GM19463 (cell line): ENCODE results near the gene PPP1R16B.

Experiments used
- ATAC-seq: cut with Tn5 transposase; IDR thresholded peaks from one replicate; pipeline ENCODE4 v1.9.1; 2021; ENCODE audit warnings: mild to moderate bottlenecking, moderate library complexity; ENCODE audit not compliant: unreplicated experiment

PPP1R16B gene

DNA sequence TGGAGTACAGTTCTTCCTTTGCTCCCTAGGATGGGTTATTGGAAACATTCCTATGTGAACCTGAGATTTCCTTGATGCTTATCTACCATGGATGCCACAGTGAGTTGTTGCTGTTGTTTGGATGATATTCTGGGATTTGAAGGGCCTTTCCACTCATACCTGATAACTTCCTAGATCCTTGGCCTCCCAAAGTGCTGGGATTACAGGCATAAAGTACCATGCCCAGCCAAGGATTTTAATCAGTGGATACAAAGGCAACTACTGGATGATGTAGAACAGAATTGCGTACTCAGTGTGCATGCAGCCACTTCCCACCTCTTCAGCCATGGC lies 20.0 kb downstream of the PPP1R16B start:
- no peak for ATAC-seq

DNA sequence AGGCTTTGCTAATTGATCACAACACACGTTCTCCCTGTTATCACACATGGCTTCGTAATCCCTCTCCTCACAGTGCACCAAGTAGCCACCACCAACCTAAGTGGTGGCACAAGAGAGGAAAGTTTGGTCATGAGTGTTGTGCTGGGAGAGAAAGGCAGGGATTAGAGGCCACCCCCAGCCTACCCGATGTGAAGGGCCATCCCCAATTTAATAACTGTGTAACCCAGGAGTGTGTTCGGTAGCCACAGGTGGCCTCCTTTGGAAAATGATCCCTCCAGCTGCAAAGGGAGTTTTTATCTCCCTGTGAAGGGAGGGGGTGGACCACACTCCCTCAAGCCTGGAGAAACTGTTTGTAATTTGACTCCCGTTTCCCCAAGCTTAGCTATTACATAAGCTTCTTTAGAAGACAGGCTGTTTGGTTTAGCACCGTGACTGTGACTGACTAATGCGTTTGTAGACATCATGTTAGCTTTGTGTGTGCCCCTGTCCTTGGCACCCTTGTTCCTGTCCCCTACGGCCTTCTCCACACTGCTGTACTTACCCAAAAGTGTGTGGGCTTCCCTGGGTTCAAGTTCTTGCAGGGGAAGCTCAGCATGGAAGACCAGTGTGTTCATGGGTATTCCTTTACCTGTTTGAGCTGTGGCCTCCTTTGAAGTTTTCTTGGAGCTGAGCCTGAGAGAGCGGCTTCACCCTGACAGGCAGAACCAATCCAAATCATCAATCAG lies 20.6 kb downstream of the PPP1R16B start:
- ATAC-seq: no peak

DNA sequence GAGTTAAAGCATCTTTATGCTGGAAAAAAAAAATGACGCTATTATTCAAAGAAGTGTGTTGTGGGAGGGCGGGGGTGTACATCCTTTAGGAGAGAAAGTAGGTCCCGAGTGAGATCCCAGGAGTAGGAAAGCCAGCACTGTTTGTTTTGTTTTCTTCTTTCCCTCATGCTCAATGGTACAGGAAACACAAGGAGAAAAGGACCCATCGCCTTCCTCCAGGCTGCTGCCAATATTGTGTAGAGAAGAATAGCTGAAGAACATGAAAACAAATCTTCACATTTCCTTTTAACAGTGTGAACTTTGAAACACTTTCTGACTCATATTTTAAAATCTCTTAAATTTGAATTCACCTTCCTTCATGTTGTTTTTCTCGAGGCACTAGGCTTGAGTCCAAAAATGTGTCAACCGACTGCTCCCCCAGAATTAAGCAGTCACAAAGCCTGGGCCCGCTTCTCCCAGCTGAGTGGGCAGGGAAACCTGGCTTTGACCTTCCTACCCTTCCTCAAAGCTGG lies 22.3 kb downstream of the PPP1R16B start:
- ATAC-seq: no peak

DNA sequence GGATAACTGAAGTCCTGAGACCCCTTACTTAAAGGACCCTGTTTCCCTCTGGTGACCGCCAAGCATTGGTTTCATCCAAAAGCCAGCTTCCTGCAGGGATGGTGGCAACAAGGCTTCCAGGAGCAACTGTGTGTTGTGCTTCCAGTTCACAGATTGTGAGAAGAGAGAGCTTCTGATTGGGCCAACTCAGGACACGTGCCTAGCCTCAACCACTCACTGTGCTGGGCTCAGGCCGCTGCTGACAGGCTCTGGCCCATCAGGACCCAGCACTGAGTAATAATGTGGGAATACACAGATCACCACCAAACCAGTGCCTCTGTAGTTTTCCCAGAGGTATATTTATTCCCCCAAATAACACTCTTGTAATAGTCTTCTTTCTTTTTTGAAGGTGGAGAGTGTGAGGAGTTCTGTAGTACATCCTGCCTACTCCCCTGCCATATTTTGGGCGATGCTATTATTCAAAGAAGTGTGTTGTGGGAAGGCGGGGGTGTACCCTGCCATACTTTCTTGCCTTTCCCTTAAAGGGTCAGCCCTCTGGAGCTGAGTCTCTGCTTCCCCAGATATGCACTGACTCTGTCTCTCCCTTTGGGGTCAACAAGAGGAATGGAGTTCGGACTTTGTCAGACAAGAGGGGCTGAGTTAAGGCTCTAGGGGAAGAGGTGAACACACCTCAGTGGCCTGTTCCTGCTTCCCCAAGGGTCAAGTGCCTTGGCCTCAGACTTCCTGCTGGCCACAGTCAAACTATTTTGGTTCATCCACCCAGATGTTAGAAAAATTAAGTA lies 23.2 kb downstream of the PPP1R16B start:
- ATAC-seq: no peak

DNA sequence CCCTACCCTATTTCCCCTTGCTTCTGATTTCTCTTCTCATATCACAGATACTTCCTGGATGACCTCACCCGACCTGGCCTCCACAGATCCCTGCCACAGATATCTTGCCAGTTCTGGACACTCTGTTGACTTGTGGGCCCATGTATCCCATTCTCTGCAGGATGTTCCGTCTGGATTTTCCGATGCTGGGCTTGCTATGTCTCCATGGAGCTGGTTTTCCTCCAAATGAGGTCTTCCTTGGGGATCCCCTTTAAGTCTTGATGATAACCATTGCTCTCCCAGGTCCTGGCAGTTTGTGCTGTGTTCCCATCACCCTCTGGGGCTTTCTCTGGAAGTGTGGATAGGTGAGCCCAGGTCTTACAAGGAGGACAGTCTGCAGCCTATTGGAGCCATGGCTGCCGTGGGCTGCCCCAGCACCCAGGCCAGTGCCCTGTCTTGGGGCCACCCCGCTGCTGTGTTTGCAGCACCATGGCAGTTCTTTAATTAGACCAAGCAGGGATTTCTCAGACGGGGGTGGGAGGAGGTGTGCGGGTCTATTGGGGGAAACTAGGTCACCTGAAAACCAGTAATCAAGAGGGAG lies 23.9 kb downstream of the PPP1R16B start:
- no peak for ATAC-seq

DNA sequence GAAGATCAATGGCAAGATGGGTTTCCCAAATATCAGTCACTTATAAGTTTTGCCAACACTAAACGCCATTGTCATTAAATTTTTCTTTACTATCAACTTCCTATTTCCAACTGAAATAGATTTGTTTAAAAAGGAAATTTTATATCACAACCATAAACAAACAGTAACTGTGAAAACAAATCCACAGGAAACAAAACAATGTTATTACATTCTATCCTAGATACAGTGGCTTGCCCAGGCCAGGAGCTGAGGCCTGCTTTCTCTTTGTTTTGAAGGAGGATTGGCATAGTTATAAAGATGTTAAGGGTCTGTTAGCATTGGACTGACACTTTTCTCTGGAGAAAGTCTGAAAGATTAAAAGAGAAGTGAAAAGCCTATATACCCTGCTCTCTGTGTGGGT lies 24.9 kb downstream of the PPP1R16B start:
- no peak for ATAC-seq

DNA sequence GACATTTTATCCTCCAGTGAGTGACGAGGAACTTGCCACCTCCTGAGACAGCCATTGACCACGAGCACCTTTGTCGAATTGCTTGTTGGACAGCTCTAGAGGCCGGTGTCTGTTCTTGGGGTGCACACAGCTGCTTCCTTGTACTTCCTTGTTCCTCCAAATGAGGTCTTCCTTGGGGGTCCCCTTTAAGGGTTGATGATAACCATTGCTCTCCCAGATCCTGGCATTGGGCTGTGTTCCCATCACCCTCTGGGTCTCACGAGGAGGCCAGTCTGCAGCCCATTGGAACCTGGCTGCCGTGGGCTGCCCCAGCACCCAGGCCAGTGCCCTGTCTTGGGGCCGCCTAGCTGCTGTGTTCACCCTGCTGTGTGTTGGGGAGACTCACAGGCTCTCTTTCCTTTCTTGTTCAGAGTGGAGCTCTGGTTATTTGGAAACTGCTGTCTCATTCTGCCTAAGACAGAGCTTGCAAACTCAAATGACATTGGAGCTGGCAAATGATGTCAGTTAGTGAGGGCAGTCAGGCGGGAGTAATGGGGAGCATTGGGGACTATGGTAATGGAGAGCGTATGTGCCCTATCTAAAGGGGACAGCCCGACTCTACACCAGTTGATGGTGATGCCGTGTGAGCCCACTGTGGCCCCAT lies 25.7 kb downstream of the PPP1R16B start:
- ATAC-seq: no peak

DNA sequence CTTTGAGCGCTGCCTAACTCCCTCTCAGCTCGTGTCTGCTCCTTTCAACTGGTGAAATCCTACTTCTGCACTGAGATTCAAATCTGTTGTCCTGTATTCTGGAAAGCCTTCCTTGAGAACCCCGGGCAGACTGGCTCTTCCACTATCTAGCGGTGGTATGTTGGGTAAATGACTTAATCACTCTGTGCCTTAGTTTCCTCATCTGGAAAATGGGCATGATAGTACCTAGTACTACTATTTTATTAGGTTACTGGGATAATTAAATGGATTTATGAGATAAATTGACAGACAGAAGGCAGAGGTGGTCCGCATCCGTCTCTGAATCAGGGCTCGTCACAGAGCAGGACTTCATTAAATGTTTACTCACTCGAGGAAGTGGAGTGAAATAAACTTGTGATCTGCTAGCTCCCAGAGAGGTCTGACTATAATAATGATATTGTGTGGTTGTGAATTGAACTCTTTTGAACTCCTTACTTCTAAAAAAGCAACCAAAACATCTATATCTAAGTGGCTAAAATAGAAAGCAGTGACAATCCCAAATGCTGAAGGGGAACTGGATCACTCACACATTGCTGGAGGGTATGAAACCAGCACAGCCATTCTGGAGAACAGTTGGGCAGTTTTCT lies 26.6 kb downstream of the PPP1R16B start:
- ATAC-seq: no peak

DNA sequence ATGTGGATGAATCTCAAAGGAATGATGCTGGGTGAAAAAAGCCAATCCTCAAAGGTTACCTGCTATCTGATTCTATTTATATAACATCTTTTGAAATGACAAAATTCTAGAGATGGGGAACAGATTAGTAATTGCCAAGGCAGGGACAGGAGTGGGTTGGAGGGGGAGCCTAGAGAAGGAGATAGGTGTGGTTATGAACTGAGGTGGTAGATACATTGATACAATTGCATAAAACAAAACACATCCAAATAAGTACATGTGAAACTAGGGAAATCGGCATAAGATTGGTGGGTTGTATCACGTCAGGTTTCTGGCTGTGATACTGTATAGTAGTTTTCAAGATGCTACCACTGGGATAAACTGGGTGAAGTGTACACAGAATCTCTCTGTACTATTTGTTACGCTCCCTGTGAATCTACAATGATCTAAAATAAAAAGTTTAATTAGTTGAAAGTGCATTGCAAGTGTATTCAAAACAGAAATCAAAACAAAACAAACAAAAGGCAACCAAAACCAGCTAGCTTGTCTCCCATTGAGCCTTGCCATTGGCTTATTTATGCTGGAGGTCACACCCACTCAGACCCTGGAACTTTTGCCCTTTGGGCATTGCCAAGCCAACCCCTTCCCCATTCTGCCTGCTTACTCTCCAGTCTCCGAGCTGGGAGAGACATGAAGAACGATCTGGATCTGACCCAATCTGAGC lies 27.8 kb downstream of the PPP1R16B start:
- no peak for ATAC-seq

DNA sequence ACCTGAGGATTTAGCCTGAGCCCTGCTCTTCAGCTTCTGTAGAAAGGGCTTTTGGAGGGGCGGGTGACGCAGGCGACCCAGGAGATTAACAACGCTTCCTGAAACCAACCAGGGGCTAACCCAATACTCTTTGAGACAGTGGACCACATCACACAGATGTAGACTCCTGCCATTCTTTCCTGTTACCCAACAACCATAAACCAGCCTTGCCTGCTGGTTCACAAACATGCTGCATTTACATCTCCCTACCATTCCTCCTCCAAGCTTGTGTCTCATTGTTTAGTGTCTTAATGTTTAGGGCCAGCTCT lies 28.3 kb downstream of the PPP1R16B start:
- ATAC-seq: no peak

DNA sequence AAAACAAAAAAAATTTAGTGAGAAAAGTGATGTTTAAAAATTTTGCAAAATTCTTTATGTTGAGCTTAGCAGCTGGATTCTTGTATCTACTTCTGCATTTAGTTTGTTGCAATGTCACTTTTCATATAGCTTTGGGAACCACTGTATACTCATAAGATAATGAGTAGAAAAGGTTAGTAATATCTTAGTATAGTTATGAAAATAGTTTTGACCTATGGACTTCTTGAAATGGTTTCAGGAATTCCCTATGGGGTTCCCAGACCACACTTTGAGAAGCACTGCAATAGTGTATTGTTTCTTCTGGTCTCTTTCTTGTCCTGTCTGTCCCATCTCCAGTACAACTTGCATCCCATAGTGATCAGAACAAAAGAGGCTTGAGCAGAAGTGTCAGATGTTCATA lies 29.4 kb downstream of the PPP1R16B start:
- ATAC-seq: no peak

DNA sequence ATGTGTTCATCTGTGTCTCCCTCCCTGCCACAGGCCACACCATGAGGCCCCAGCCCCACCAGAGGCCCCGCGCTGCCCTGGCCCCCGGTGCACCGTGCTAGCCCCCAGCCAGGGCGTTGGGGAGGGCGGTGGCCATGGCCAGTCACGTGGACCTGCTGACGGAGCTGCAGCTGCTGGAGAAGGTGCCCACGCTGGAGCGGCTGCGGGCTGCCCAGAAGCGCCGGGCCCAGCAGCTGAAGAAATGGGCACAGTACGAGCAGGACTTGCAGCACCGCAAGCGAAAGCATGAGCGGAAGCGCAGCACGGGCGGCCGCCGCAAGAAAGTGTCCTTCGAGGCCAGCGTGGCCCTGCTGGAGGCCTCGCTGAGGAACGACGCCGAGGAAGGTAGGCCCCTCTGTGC lies 30.3 kb downstream of the PPP1R16B start:
- ATAC-seq: no peak

DNA sequence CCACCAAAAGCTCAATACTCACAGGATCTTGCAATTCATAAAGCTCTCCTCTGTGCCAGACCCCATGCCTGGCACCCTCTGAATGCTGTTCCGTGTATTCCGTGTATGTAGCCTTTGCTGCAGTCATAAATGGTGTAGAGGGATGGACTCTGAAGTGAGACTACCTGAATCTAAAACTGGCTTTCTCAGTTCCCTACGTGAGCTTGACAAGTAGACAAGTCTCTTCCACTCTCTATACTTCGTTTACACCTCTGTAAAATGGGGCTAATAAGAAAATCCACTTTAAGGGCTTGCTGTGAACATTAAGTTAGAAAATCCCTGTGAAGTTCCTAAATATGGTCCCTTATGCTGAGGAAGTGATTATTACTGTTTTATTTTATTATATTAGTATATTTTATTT lies 31.5 kb downstream of the PPP1R16B start:
- ATAC-seq: no peak

DNA sequence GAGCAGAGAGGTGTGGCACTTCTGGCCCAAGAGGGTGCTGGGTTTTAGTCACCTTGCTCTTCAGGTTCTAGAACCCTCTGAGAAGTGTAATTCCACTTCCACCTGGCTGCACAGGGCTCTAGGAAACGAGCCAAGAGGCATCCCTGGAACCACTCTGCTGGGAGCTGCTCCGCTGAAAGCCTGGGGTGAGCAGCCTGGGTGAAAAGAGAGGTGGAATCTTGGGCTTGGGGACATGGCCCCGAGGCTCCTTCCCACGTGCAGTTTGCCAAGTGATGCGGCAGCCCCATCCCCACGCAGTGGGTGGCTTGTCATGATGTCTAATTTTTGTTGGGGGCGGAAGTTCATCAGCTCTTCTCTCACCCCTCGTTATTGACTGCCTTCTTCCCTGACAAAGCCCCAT lies 32.8 kb downstream of the PPP1R16B start:
- no peak for ATAC-seq

DNA sequence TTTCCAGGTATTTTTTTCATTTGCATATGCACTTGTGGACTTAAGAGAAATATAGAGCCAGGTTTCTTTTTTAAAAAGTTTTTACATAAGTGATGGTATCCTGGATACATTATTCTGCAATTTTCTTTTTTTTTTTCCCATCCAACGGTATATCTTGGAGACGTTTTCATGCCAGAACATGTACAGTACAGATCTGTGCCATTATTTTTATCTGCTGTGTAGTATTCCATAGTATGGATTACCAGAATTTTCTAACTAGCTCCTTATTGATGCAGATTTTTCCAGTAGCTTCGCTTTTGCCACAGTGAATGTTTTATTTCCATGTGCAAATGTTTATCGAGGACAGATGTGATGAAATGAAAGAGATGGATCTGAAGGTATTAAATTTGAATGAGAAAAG lies 34.1 kb downstream of the PPP1R16B start:
- no peak for ATAC-seq

DNA sequence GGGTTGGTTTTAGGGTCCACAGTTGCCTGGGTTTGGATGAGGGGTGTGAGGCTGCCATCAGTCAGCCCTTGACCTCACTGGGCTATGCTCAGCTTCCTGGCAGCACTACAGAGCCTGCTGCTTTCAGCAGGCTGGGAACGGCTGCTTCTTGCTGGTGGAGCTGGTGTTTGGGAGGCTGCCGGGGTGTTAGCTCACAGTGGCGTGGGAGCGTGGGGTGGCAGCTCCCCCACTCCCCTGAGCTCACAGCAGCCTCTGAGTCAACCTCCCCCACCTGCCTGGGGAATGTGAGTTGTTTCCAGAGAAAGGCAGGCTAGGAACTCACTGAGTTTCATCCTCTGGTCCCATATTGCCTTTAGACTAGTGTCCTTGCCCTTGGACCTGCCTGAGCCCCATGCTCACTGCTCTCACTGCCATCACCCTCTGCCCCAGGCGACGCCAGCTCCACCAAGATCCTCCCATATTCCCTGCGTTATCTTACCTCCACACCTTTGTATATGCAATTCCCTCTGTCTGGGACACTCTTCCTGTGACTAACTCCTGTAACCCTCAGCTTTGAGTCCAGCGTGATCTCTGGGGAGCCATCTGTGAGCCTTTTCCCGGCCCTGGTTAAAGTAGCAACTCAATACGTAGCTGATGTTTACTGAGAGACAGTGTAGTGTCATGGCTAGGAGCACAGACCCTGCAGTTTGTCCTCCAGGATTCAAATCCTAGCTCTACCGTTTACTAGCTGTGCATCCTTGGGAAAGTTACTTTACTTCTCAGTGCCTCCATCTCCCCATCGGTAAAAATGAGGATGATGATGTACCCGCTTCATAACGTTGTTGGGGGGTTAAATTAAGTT lies 34.8 kb downstream of the PPP1R16B start:
- no peak for ATAC-seq

DNA sequence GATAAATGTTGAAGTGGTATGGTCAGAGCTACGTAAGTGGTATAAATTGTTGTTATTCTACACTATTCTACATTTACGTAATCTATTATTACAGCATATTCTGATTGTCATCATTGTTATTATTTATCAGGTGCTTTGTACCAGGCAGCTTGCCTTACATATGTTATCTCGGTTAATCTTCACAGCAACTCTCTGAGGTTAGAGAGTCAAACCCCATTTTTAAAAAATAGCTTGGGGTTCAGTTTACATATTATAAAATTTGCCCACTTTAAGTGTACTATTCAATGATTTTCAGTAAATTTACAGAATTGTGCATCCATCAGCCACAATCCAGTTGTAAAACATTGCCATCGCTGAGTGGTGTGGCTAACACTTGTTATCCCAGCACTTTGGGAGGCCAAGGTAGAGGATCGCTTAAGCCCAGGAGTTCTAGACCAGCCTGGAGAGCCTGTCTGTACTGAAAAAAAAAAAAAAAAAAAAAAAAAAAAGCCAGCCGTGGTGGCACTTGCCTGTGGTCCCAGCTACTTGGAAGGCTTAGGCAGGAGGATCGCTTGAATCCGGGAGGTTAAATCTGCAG lies 35.5 kb downstream of the PPP1R16B start:
- ATAC-seq: no peak

DNA sequence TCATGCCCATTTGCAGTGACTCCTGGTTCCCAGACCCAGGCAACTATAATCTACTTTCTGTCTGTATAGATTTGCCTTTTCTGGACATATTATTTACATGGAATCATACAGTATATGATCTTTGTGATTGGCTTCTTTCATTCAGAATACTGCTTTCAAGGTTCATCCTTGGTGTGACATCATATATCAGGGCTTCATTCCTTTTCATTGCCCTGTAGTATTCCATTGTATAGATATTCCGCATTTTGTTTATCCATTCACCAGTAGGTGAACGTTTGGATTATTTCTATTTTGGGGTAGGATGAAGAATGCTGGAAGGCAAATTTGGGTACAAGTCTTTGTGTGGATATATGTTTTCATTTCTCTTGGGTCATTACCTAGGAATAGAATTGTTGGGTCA lies 36.1 kb downstream of the PPP1R16B start:
- ATAC-seq: no peak

DNA sequence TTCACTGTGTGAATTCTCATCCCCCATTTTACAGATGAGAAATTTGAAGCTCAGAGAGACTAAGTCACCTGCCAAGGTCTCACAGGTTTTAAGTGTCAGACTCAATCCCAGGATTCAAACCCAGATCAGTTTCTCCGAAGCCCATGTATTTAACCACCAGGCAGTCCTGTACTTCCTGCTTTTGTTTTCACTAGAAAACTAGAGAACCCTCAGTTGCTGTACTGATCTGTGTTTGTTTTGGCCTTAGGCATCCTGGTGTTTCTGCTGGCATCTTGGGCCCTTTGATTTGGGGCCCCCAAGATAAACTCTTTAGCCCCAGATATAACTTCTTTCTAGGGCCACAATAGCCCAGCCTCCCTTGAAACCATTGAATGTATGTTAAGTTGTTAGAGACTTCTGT lies 36.5 kb downstream of the PPP1R16B start:
- ATAC-seq: peak; percentile 19
